ENCODE data around the gene SCYGR4.
A peak's percentile ranks its signal among the peaks of the same experiment; 100 is the strongest.
"Not testable (repeated sequence)": the region's sequence is repeated elsewhere in the genome, so short reads cannot be mapped to it uniquely, and the experiment has no call there.

SCYGR4 gene

GRCh38 chr2:227617316-227618230 lies at the start of gene SCYGR4:
Gene SCYGR4, plus strand, starts transcription at chr2:227617498. Its CDS starts 0 bp downstream, at chr2:227617498.
- no peak for DNase-seq

- no peak for DNase-seq
Measured at GRCh38 chr2:227568852-227569169, 48.5 kb upstream of the SCYGR4 start.

GRCh38 chr2:227570615-227571014 lies 46.7 kb upstream of the SCYGR4 start:
- DNase-seq, result no peak

- DNase-seq, result no peak
Measured at GRCh38 chr2:227576110-227576509, 41.2 kb upstream of the SCYGR4 start.

- no peak for DNase-seq
Measured at GRCh38 chr2:227576812-227577211, 40.5 kb upstream of the SCYGR4 start.

- no peak for DNase-seq
Measured at GRCh38 chr2:227577555-227577954, 39.7 kb upstream of the SCYGR4 start.

- no peak for DNase-seq
Measured at GRCh38 chr2:227578642-227579041, 38.7 kb upstream of the SCYGR4 start.

GRCh38 chr2:227579791-227580190 lies 37.5 kb upstream of the SCYGR4 start:
- DNase-seq, result no peak

GRCh38 chr2:227582369-227582768 lies 34.9 kb upstream of the SCYGR4 start:
- DNase-seq, result no peak

- no peak for DNase-seq
Measured at GRCh38 chr2:227592694-227593387, 24.5 kb upstream of the SCYGR4 start.

GRCh38 chr2:227595797-227596196 lies 21.5 kb upstream of the SCYGR4 start:
- DNase-seq, result no peak

- no peak for DNase-seq
Measured at GRCh38 chr2:227597036-227597435, 20.3 kb upstream of the SCYGR4 start.

GRCh38 chr2:227597998-227598397 lies 19.3 kb upstream of the SCYGR4 start:
- no peak for DNase-seq

GRCh38 chr2:227598835-227599503 lies 18.3 kb upstream of the SCYGR4 start, which contains the start of gene SCYGR2:
Gene SCYGR2, plus strand, starts transcription at chr2:227598893. Its CDS starts 0 bp downstream, at chr2:227598893.
- DNase-seq, result not testable (repeated sequence)

GRCh38 chr2:227602358-227602757 lies 14.9 kb upstream of the SCYGR4 start:
- DNase-seq, result no peak

- no peak for DNase-seq
Measured at GRCh38 chr2:227606476-227606875, 10.8 kb upstream of the SCYGR4 start.

- no peak for DNase-seq
Measured at GRCh38 chr2:227607941-227608340, 9.4 kb upstream of the SCYGR4 start.

- DNase-seq, result peak; percentile 75
Measured at GRCh38 chr2:227608561-227609338, 8.5 kb upstream of the SCYGR4 start.

- DNase-seq, result no peak
Measured at GRCh38 chr2:227610123-227610522, 7.2 kb upstream of the SCYGR4 start.

- no peak for DNase-seq
Measured at GRCh38 chr2:227612546-227613271, 4.6 kb upstream of the SCYGR4 start.

GRCh38 chr2:227613272-227613660 lies 4.0 kb upstream of the SCYGR4 start:
- DNase-seq, result no peak

GRCh38 chr2:227614246-227614645 lies 3.1 kb upstream of the SCYGR4 start:
- DNase-seq, result no peak

Measured in OCI-M1 (cell line).